ENCODE measurements around the gene PRICKLE2. TPM values are rescaled to one million over a fixed set of nuclear protein-coding genes. Genes with fewer than 3 reads are reported as not detected.

Gene PRICKLE2
- total RNA-seq, 6 experiments from 2014 or later = 2.4 to 4.4 (median 3.3) TPM

- peak in 1 of 3 donors; percentile 59 for DNase-seq
- 27% methylated on average over 6 of the region's 8 CpGs for WGBS (ENCODE audit: insufficient coverage, low coverage, low lambda C conversion rate, missing lambda C conversion rate)
These were observed 11.3 kb downstream of the PRICKLE2 start for GRCh38 chr3:64213962-64214379.

GRCh38 chr3:64213224-64213878 is 11.9 kb downstream of the PRICKLE2 start:
- peaks cover 0 to 4% (median 0%) of the 10 kb centered on the region in 4 donors for H3K36me3 ChIP-seq
- TF ChIP-seq CTCF (IDR thresholded peaks at IDR 0.05) (no peak), POLR2A (IDR thresholded peaks at IDR 0.05) (no peak)
- 92% methylated on average over 7 of the region's 9 CpGs for WGBS (ENCODE audit: insufficient coverage, low coverage, low lambda C conversion rate, missing lambda C conversion rate)
- H3K4me3 ChIP-seq = no peak overlapping the region
- intact Hi-C loops (cut with DNase I) = no loop called here
- H3K9me3 ChIP-seq = no peaks in the 10 kb centered on the region
- H3K27me3 ChIP-seq = no peaks in the 10 kb centered on the region
- peak overlapping the region in 2 of 3 donors; percentile 0 to 60 for H3K27ac ChIP-seq
- no peaks in the 10 kb centered on the region for H3K4me1 ChIP-seq
- ATAC-seq = no peak
- DNase-seq = no peak

More at GRCh38 chr3:64213962-64214379, 11.3 kb downstream of the PRICKLE2 start:
- H3K27ac ChIP-seq = peak overlapping the region in 2 of 3 donors; percentile 24 to 60
- H3K27me3 ChIP-seq = no peaks in the 10 kb centered on the region
- H3K4me1 ChIP-seq = no peaks in the 10 kb centered on the region
- H3K9me3 ChIP-seq = no peaks in the 10 kb centered on the region
- peak in 1 of 4 donors; percentile 38 for ATAC-seq
- intact Hi-C loops (cut with DNase I) = no loop called here
- peaks cover 0 to 4% (median 0%) of the 10 kb centered on the region in 4 donors for H3K36me3 ChIP-seq
- no peak for TF ChIP-seq POLR2A (IDR thresholded peaks at IDR 0.05)
- no peak for TF ChIP-seq CTCF (IDR thresholded peaks at IDR 0.05)
- no peak overlapping the region for H3K4me3 ChIP-seq

- WGBS (ENCODE audit: insufficient coverage, low coverage, low lambda C conversion rate, missing lambda C conversion rate) = 67% methylated on average over 10 of the region's 12 CpGs
- no peaks in the 10 kb centered on the region for H3K9me3 ChIP-seq
- intact Hi-C loops (cut with DNase I) = no loop called here
- peak; percentile 64 to 77 (median 69) for ATAC-seq
- peak in 1 of 3 donors; percentile 37 for DNase-seq
- TF ChIP-seq POLR2A (IDR thresholded peaks at IDR 0.05) (no peak), CTCF (IDR thresholded peaks at IDR 0.05) (no peak)
- H3K27ac ChIP-seq = peak overlapping the region in 2 of 3 donors; percentile 21 to 33
- no peaks in the 10 kb centered on the region for H3K27me3 ChIP-seq
- H3K4me3 ChIP-seq = no peak overlapping the region
- H3K36me3 ChIP-seq = no peaks in the 10 kb centered on the region
- no peaks in the 10 kb centered on the region for H3K4me1 ChIP-seq
These were observed 15.2 kb downstream of the PRICKLE2 start for GRCh38 chr3:64209866-64210621.

- no peak overlapping the region for H3K4me3 ChIP-seq
- 58% methylated on average over 10 of the region's 14 CpGs for WGBS (ENCODE audit: insufficient coverage, low coverage, low lambda C conversion rate, missing lambda C conversion rate)
- no peaks in the 10 kb centered on the region for H3K36me3 ChIP-seq
- H3K27ac ChIP-seq = no peak overlapping the region
- no peak for TF ChIP-seq CTCF (IDR thresholded peaks at IDR 0.05)
- TF ChIP-seq POLR2A (IDR thresholded peaks at IDR 0.05) = no peak
- ATAC-seq (peak in 3 of 4 donors; percentile 28 to 68 (median 30)), DNase-seq (no peak)
- no peaks in the 10 kb centered on the region for H3K4me1 ChIP-seq
- no peaks in the 10 kb centered on the region for H3K27me3 ChIP-seq
- no peaks in the 10 kb centered on the region for H3K9me3 ChIP-seq
- intact Hi-C loops (cut with DNase I) = no loop called here
These were observed 17.8 kb downstream of the PRICKLE2 start for GRCh38 chr3:64207289-64208080.

Data from right lobe of liver (tissue), 6 donors.